Measurements from ENCODE around the gene TBC1D5. TPM values are rescaled to one million over a fixed set of nuclear protein-coding genes. Genes with fewer than 3 reads are reported as not detected.
"Not testable (repeated sequence)": the region's sequence is repeated elsewhere in the genome, so short reads cannot be mapped to it uniquely, and the experiment has no call there.

Gene TBC1D5
- total RNA-seq, 2 experiments from 2014 or later: 54.4 to 57.2 TPM

DNA sequence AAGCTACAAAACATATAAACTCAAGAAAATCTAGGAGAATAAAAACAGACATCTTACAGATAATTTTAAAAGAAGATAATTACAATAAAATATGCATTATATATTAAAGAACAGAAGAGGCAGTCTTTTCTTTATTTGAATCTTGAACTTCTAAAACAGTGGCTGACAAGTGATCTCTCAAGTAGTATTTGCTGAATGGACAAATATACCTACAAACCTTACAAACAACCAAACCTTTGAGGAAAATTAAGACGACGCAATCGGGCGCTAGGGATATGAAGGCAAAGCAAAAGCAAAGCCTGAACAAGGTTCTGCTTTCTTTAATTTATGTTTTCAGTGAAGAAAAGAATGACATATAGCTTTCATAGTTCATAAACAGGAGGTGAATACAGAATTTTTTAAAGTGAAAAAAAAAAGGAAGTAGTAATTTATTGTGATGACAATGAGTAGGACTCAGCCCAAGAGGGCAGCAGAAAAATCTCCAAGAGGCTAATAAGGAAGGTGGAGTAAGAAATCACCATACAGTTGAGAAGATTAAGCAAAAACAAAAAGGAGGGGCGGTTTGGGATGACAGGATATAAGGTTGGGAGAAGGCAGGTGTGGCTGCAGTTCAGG lies 347.8 kb downstream of the TBC1D5 start:
- intact Hi-C loops (cut with micrococcal nuclease): no loop called here
- H3K4me3 Mint-ChIP-seq: no peak overlapping the region
- H3K9me3 Mint-ChIP-seq: no peaks in the 10 kb centered on the region
- CTCF ChIA-PET: no interaction called here
- H3K36me3 Mint-ChIP-seq (ENCODE audit: low read depth): peaks cover 45% of the 10 kb centered on the region
- H3K4me1 Mint-ChIP-seq (ENCODE audit: low read depth): no peaks in the 10 kb centered on the region
- H3K27me3 Mint-ChIP-seq (ENCODE audit: low read depth): no peaks in the 10 kb centered on the region
- no peak overlapping the region for H3K27ac Mint-ChIP-seq
- DNase-seq: no peak

DNA sequence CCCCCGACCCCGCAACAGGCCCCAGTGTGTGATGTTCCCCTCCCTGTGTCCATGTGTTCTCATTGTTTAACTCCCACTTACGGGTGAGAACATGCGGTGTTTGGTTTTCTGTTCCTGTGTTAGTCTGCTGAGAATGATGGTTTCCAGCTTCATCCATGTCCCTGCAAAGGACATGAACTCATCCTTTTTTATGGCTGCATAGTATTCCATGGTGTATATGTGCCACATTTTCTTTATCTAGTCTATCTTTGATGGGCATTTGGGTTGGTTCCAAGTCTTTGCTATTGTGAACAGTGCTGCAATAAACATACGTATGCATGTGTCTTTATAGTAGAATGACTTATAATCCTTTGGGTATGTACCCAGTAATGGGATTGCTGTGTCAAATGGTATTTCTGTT lies 349.9 kb downstream of the TBC1D5 start:
- H3K4me3 Mint-ChIP-seq; CTCF ChIA-PET; H3K27ac Mint-ChIP-seq; H3K9me3 Mint-ChIP-seq; H3K4me1 Mint-ChIP-seq (ENCODE audit: low read depth); DNase-seq; H3K27me3 Mint-ChIP-seq (ENCODE audit: low read depth); intact Hi-C loops (cut with micrococcal nuclease): not testable (repeated sequence)
- peaks cover 44% of the 10 kb centered on the region for H3K36me3 Mint-ChIP-seq (ENCODE audit: low read depth)

DNA sequence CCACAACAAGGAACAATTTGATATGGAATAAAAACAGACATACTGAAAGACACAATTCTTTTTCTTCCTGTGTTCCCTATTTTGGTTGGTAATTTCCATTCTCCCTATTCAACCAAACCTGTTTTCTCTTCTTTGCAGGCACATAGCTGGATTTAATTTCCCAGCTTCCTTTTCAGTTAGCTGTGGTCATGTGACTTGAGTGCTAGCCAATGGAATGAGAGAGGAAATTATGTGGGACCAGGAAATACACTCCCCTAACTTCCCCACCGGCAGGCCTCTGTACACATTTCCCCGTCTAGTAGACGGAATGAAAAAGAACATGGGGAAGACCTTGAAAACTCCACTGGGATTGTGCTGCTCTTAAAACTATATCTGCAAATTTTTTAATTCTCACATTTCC lies 351.6 kb downstream of the TBC1D5 start:
- CTCF ChIA-PET: interaction anchor here (0.6 kb wide), 1 partner anchor 34 kb away, joined by 3 read pairs; no protein-coding TSS in a partner anchor
- H3K9me3 Mint-ChIP-seq: no peaks in the 10 kb centered on the region
- DNase-seq: no peak
- no peak overlapping the region for H3K4me3 Mint-ChIP-seq
- intact Hi-C loops (cut with micrococcal nuclease): no loop called here
- no peak overlapping the region for H3K27ac Mint-ChIP-seq
- H3K4me1 Mint-ChIP-seq (ENCODE audit: low read depth): no peaks in the 10 kb centered on the region
- H3K27me3 Mint-ChIP-seq (ENCODE audit: low read depth): no peaks in the 10 kb centered on the region
- peaks cover 44% of the 10 kb centered on the region for H3K36me3 Mint-ChIP-seq (ENCODE audit: low read depth)

DNA sequence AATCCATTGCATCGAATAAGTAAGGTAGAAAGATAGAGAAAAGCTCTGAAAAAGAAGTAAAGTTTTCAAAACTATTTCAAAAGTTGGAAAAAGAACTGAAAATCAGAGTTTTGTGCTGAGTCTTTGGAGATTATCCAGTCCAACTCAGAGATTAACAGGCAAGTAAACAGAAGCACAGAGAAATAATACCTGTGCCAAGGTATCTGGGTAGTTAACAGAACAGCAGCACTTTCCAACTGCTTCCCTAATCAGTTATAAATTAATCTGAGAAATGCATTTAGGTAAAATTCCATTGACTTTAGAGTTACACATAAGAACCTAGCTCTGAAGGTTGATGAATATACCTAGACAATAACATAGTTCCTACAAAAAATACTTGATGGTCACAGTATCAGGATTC lies 355.3 kb downstream of the TBC1D5 start:
- CTCF ChIA-PET: no interaction called here
- Mint-ChIP-seq H3K9me3 (no peaks in the 10 kb centered on the region), H3K4me3 (no peak overlapping the region), H3K36me3 (ENCODE audit: low read depth) (peaks cover 23% of the 10 kb centered on the region), H3K4me1 (ENCODE audit: low read depth) (no peaks in the 10 kb centered on the region), H3K27ac (no peak overlapping the region), H3K27me3 (ENCODE audit: low read depth) (no peaks in the 10 kb centered on the region)
- intact Hi-C loops (cut with micrococcal nuclease): no loop called here
- DNase-seq: no peak

DNA sequence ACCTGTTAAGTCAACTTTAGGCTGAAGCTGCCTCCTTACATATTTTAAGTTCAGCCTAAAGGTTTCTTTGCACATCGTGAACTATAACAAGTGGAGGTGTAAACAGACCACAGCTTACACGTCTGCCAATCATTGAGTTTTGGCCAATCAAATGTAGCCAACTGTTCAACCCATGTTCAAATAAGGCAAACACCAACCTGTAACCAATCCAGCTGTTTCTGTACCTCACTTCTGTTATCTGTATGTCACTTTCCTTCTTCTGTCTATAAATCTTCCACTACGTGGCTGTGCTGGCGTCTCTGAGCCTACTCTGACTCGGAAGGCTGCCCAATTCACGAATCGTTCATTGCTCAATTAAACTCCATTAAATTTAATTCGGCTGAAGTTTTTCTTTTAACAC lies 356.0 kb downstream of the TBC1D5 start:
- intact Hi-C loops (cut with micrococcal nuclease): no loop called here
- no peaks in the 10 kb centered on the region for H3K9me3 Mint-ChIP-seq
- peaks cover 18% of the 10 kb centered on the region for H3K36me3 Mint-ChIP-seq (ENCODE audit: low read depth)
- DNase-seq: no peak
- no peak overlapping the region for H3K27ac Mint-ChIP-seq
- H3K4me1 Mint-ChIP-seq (ENCODE audit: low read depth): no peaks in the 10 kb centered on the region
- H3K27me3 Mint-ChIP-seq (ENCODE audit: low read depth): no peaks in the 10 kb centered on the region
- H3K4me3 Mint-ChIP-seq: no peak overlapping the region
- CTCF ChIA-PET: no interaction called here

DNA sequence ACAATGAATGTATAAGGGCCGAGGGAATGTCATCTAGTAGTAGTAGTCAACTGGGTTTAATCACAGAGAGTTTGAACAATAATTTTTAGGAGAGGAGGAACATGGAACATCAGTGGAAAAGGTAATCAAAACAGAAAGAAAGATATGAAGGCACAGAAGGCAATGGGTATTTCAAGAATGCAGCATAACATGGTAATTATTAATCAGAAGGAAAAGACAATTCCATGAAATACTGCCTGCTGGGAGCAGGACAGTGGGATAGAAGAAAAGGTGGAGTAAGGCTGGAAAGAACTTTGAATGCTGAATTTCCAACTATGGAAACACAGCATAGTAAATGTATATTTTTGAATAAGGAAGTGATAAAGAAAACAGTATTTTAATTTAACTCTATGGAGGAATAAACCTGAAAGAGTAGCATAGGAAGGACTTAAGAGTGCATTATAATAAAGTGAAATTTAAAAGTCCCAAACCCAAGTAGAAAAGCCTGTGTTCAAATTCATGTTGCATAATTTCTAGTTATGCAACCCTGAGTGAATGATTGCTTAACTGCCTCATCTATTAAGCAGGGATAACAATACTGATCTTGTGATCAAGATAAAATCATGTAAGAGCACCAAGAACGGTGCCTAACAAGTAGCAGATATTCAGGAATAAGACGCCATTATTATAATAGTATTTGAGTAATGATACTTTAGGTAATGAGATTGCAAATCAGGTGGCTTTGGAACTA lies 357.7 kb downstream of the TBC1D5 start:
- peaks cover 4% of the 10 kb centered on the region for H3K36me3 Mint-ChIP-seq (ENCODE audit: low read depth)
- CTCF ChIA-PET: interaction anchor here (0.9 kb wide), 1 partner anchor 458 kb away, joined by 3 read pairs; no protein-coding TSS in a partner anchor
- intact Hi-C loops (cut with micrococcal nuclease): no loop called here
- no peak for DNase-seq
- H3K9me3 Mint-ChIP-seq: no peaks in the 10 kb centered on the region
- no peaks in the 10 kb centered on the region for H3K4me1 Mint-ChIP-seq (ENCODE audit: low read depth)
- H3K27me3 Mint-ChIP-seq (ENCODE audit: low read depth): no peaks in the 10 kb centered on the region
- H3K4me3 Mint-ChIP-seq: no peak overlapping the region
- no peak overlapping the region for H3K27ac Mint-ChIP-seq

DNA sequence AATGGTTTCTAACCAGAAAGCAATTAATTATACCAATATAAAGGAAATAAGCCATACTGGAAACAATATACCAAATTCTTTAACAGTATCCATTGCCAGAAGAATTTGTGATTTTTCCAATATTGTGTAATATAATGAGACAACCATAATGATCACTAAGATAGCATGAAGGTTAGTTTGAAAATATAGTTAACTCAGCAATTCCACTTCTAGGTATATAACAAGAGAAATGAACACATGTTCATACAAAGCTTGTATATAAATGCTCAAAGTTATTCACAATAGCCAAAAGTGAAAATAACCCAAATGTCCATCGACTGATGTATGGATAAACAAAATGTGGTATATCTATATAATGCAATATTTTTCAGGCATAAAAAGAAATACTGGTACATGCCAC lies 369.1 kb downstream of the TBC1D5 start:
- DNase-seq: no peak
- intact Hi-C loops (cut with micrococcal nuclease): no loop called here
- no peak overlapping the region for H3K27ac Mint-ChIP-seq
- CTCF ChIA-PET: interaction anchor here (0.6 to 0.7 kb wide), 2 partner anchors 107 to 468 kb away, joined by 3 read pairs; no protein-coding TSS in a partner anchor
- H3K27me3 Mint-ChIP-seq (ENCODE audit: low read depth): no peaks in the 10 kb centered on the region
- no peaks in the 10 kb centered on the region for H3K9me3 Mint-ChIP-seq
- no peak overlapping the region for H3K4me3 Mint-ChIP-seq
- peaks cover 9% of the 10 kb centered on the region for H3K36me3 Mint-ChIP-seq (ENCODE audit: low read depth)
- H3K4me1 Mint-ChIP-seq (ENCODE audit: low read depth): no peaks in the 10 kb centered on the region

DNA sequence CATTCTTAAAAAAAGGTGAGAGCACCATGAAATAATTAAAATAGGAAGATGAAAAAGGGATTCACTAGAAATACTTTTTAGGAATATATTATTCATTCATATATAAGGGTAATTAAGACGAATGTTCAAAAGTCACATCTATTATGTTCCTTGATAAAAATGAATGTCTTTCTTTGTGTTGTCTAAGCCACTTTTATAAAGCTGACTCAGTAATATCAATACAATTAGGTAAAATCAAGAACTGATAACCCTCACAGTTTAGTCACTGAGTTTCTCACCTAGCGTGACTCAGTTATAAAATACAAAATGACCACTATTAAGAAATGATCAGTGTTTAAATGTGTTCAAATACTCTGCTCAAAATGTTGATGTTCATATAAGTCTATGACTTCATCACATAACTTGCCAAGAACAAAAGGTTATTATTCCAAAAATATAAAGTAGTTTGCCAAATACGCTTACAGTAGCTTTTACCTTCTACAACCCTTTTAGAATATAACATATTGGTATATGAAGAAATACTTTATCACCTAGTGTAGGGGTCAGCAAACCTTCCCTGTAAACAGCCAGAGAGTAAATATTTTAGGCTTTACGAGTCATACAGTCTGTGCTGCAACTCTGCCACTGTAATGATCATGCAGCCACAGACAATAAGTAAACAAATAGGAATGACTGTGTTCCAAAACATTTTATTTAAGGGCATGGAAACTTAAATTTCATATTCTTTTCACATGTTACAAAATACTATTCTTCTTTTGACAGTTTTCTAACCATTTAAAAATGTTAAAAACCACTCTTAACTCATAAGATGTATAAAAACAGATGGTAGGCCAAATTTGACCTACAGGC lies 369.8 kb downstream of the TBC1D5 start:
- Mint-ChIP-seq H3K4me1 (ENCODE audit: low read depth) (no peaks in the 10 kb centered on the region), H3K27ac (no peak overlapping the region), H3K9me3 (no peaks in the 10 kb centered on the region), H3K36me3 (ENCODE audit: low read depth) (peaks cover 9% of the 10 kb centered on the region), H3K4me3 (no peak overlapping the region), H3K27me3 (ENCODE audit: low read depth) (no peaks in the 10 kb centered on the region)
- no peak for DNase-seq
- CTCF ChIA-PET: interaction anchor here (0.6 to 0.7 kb wide), 2 partner anchors 108 to 468 kb away, joined by 3 read pairs; no protein-coding TSS in a partner anchor
- intact Hi-C loops (cut with micrococcal nuclease): no loop called here

DNA sequence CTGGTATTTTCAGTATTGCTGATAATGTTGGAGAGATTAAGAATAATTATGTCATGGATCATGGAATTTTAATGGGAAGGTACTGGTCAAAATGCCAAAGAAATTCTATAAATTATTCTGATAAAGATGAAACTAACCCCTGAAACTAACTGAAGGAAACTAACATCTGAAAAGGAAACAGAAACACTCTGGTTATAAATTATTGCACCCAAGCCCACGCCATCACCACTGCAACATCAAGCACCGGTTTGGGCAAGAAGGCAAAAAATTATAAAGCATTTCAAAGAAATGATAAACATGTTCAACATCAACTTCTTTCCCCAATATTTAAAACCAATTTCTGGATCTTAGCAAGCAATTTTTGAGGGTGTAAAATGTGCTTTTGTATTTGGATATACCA lies 372.5 kb downstream of the TBC1D5 start:
- CTCF ChIA-PET: interaction anchor here (1.1 kb wide), 1 partner anchor 44 kb away, joined by 3 read pairs; no protein-coding TSS in a partner anchor
- Mint-ChIP-seq H3K27ac (no peak overlapping the region), H3K4me1 (ENCODE audit: low read depth) (no peaks in the 10 kb centered on the region), H3K27me3 (ENCODE audit: low read depth) (no peaks in the 10 kb centered on the region), H3K4me3 (no peak overlapping the region), H3K9me3 (no peaks in the 10 kb centered on the region), H3K36me3 (ENCODE audit: low read depth) (peaks cover 3% of the 10 kb centered on the region)
- no peak for DNase-seq
- intact Hi-C loops (cut with micrococcal nuclease): no loop called here

DNA sequence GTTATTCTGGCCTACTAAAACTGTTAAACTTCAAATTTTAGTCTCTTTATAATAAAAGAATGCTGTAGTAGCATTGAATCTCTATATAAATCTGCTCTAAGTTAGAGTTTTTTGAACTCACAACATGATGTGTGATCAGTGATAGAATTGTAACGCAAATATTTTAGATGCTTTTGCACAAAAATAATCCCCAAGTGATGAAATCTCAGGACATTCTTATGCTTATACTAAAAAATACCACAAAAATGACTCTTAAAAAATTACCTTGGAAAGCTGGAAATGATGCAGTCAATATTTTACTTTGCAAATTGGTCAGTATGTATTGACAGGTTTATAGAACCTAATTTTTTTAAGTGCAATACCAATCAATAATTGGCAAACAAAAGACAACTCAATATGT lies 375.3 kb downstream of the TBC1D5 start:
- H3K27me3 Mint-ChIP-seq (ENCODE audit: low read depth): no peaks in the 10 kb centered on the region
- intact Hi-C loops (cut with micrococcal nuclease): no loop called here

DNA sequence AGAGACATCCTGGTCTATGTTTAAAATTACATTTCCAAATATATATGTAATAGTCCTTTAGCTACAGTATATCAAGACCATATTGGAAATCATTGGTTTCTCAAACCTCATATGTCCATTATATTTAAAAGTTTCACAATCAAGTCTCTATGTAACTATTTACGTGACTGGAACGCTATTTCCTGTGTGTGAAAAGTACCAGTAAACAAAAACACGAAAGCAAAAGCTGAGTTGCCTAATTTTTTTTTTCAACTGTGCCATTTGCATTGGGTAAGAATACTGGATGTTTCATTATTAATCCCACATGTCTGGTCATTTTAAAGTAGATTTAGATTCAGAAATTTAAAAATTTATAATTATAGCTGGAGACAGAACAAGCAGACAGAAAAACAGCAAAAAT lies 381.4 kb downstream of the TBC1D5 start:
- no peak for DNase-seq
- no peaks in the 10 kb centered on the region for H3K27me3 Mint-ChIP-seq (ENCODE audit: low read depth)
- intact Hi-C loops (cut with micrococcal nuclease): no loop called here
- peaks cover 3% of the 10 kb centered on the region for H3K36me3 Mint-ChIP-seq (ENCODE audit: low read depth)
- CTCF ChIA-PET: no interaction called here
- no peak overlapping the region for H3K27ac Mint-ChIP-seq
- no peaks in the 10 kb centered on the region for H3K4me1 Mint-ChIP-seq (ENCODE audit: low read depth)
- H3K4me3 Mint-ChIP-seq: no peak overlapping the region
- H3K9me3 Mint-ChIP-seq: no peaks in the 10 kb centered on the region

More for the DNA sequence above, 375.3 kb downstream of the TBC1D5 start:
- no peak for DNase-seq
- H3K4me3 Mint-ChIP-seq: no peak overlapping the region
- H3K36me3 Mint-ChIP-seq (ENCODE audit: low read depth): peaks cover 3% of the 10 kb centered on the region
- no peaks in the 10 kb centered on the region for H3K9me3 Mint-ChIP-seq
- no peak overlapping the region for H3K27ac Mint-ChIP-seq
- CTCF ChIA-PET: interaction anchor here (0.7 kb wide), 1 partner anchor 33 kb away, joined by 3 read pairs; no protein-coding TSS in a partner anchor
- no peaks in the 10 kb centered on the region for H3K4me1 Mint-ChIP-seq (ENCODE audit: low read depth)

DNA sequence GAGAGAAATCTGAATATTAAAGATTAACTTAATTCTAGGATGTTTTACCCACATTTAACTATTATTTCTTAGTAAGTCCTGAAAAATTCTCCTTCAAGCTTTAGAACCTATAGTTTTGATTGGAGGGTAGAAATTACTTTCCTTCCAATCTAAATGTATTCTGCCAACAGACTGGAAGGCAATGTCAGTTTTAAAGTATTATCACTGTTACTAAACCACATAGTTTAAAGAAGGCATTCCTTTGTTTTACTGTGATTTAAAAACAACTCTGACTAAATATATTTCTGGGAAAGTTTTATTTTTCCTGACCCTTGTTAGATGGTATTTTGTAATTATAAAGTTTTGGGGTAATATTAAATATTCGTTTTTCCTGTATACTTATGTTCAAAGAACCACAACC lies 382.5 kb downstream of the TBC1D5 start:
- Mint-ChIP-seq H3K4me3 (no peak overlapping the region), H3K27me3 (ENCODE audit: low read depth) (no peaks in the 10 kb centered on the region), H3K36me3 (ENCODE audit: low read depth) (peaks cover 3% of the 10 kb centered on the region), H3K27ac (no peak overlapping the region), H3K4me1 (ENCODE audit: low read depth) (no peaks in the 10 kb centered on the region), H3K9me3 (no peaks in the 10 kb centered on the region)
- CTCF ChIA-PET: no interaction called here
- intact Hi-C loops (cut with micrococcal nuclease): no loop called here
- no peak for DNase-seq

Data from activated naive CD4-positive, alpha-beta T cell treated with anti-CD3 and anti-CD28 coated beads for 36 hours (primary cell).